GM18909 (cell line): ENCODE data around the gene RELCH.

ENCODE experiments used
- ATAC-seq: cut with Tn5 transposase; IDR thresholded peaks from one replicate; pipeline ENCODE4 v1.9.1; 2021; ENCODE audit warnings: mild to moderate bottlenecking; ENCODE audit not compliant: unreplicated experiment, poor library complexity

The RELCH gene

GRCh38 chr18:62332964-62333695 lies 146.1 kb downstream of the RELCH start:
- no peak for ATAC-seq

- ATAC-seq = no peak
Measured at GRCh38 chr18:62334120-62334519, 147.1 kb downstream of the RELCH start.

- ATAC-seq = peak; percentile 48
Measured at GRCh38 chr18:62335494-62335893, 148.4 kb downstream of the RELCH start.

GRCh38 chr18:62336618-62337017 lies 149.6 kb downstream of the RELCH start:
- ATAC-seq = no peak

- no peak for ATAC-seq
Measured at GRCh38 chr18:62337336-62337735, 150.3 kb downstream of the RELCH start.

GRCh38 chr18:62338446-62339105 lies 151.5 kb downstream of the RELCH start:
- peak; percentile 53 for ATAC-seq

- no peak for ATAC-seq
Measured at GRCh38 chr18:62339106-62339988, 152.3 kb downstream of the RELCH start.

GRCh38 chr18:62340996-62341395 lies 153.9 kb downstream of the RELCH start:
- no peak for ATAC-seq

- ATAC-seq = no peak
Measured at GRCh38 chr18:62341473-62341872, 154.4 kb downstream of the RELCH start.

GRCh38 chr18:62342884-62343283 lies 155.8 kb downstream of the RELCH start:
- ATAC-seq = no peak

- ATAC-seq = no peak
Measured at GRCh38 chr18:62343316-62343715, 156.3 kb downstream of the RELCH start.

- no peak for ATAC-seq
Measured at GRCh38 chr18:62345909-62346308, 158.9 kb downstream of the RELCH start.

- ATAC-seq = no peak
Measured at GRCh38 chr18:62346333-62347088, 159.5 kb downstream of the RELCH start.

GRCh38 chr18:62347089-62347506 lies 160.0 kb downstream of the RELCH start:
- ATAC-seq = no peak

GRCh38 chr18:62348474-62348873 lies 161.4 kb downstream of the RELCH start:
- ATAC-seq = no peak

- ATAC-seq = no peak
Measured at GRCh38 chr18:62353170-62353569, 166.1 kb downstream of the RELCH start.

- no peak for ATAC-seq
Measured at GRCh38 chr18:62354151-62354550, 167.1 kb downstream of the RELCH start.

GRCh38 chr18:62357079-62357719 lies 170.1 kb downstream of the RELCH start:
- ATAC-seq = no peak
